HepG2 (cell line): ENCODE results near the gene DNAAF8. TPM values are rescaled to one million over a fixed set of nuclear protein-coding genes. Genes with fewer than 3 reads are reported as not detected.

ENCODE experiments used
- ARID5B ChIP-seq: IDR thresholded peaks from 2 replicates; pipeline ENCODE4 v1.4.0; 2020; ENCODE audit warnings: mild to moderate bottlenecking, missing genetic modification reagents
- ATM ChIP-seq: fragments of 450-650 bp; IDR thresholded peaks from 2 replicates; pipeline ENCODE4 v1.7.1; 2017; ENCODE audit warnings: mild to moderate bottlenecking, borderline replicate concordance
- CBFB ChIP-seq: sonication (generic); formaldehyde crosslinking; IDR thresholded peaks from 2 replicates; pipeline ENCODE4 v1.4.0; 2020; ENCODE audit warnings: missing genetic modification reagents
- CEBPB ChIP-seq: IDR thresholded peaks from 2 replicates; pipeline ENCODE4 v1.6.1; 2011; ENCODE audit warnings: low read depth, low read length, improper control_type of control experiment, borderline replicate concordance
- FOXJ3 ChIP-seq: sonication (generic); formaldehyde crosslinking; IDR thresholded peaks from 2 replicates; pipeline ENCODE4 v1.4.0; 2020; ENCODE audit warnings: missing genetic modification reagents, mild to moderate bottlenecking, borderline replicate concordance
- GABPB1 ChIP-seq: IDR thresholded peaks from 2 replicates; pipeline ENCODE4 v1.6.1; 2016; ENCODE audit warnings: mild to moderate bottlenecking, missing genetic modification reagents, moderate library complexity, missing compliant biosample characterization
- NR2F6 ChIP-seq, 2 experiments: IDR thresholded peaks; 2 replicates each; pipeline ENCODE4 v1.6.1; 2016; ENCODE audit warnings: antibody characterized with exemption in 1 of 2, mild to moderate bottlenecking in 1 of 2
- PHF5A ChIP-seq: IDR thresholded peaks from one replicate; pipeline ENCODE4 v1.6.1; 2018; ENCODE audit warnings: low read depth, missing genetic modification reagents; ENCODE audit not compliant: unreplicated experiment
- SMAD1 ChIP-seq: sonication (generic); formaldehyde crosslinking; IDR thresholded peaks from 2 replicates; pipeline ENCODE4 v1.4.0; 2020; ENCODE audit warnings: missing genetic modification reagents, low read depth, mild to moderate bottlenecking, borderline replicate concordance
- ZC3H4 ChIP-seq: sonication (generic); formaldehyde crosslinking; IDR thresholded peaks from 2 replicates; pipeline ENCODE4 v1.4.0; 2020; ENCODE audit warnings: missing genetic modification reagents, borderline replicate concordance
- ZFP91 ChIP-seq: sonication (generic); formaldehyde crosslinking; IDR thresholded peaks from 2 replicates; pipeline ENCODE4 v1.9.0; 2022; ENCODE audit warnings: missing genetic modification reagents, mild to moderate bottlenecking, borderline replicate concordance
- ZNF256 ChIP-seq: sonication (generic); formaldehyde crosslinking; conservative IDR thresholded peaks from 2 replicates; pipeline ENCODE4 v1.4.0; 2020; ENCODE audit warnings: missing genetic modification reagents
- ZNF337 ChIP-seq: sonication (generic); formaldehyde crosslinking; IDR thresholded peaks from 2 replicates; pipeline ENCODE4 v1.5.1; 2020; ENCODE audit warnings: missing genetic modification reagents, low read depth, mild to moderate bottlenecking, borderline replicate concordance
- ZNF350 ChIP-seq: sonication (generic); formaldehyde crosslinking; IDR thresholded peaks from 2 replicates; pipeline ENCODE4 v1.4.0; 2020; ENCODE audit warnings: mild to moderate bottlenecking, low read depth, missing genetic modification reagents, borderline replicate concordance
- ZNF598 ChIP-seq: sonication (generic); formaldehyde crosslinking; IDR thresholded peaks from 2 replicates; pipeline ENCODE4 v1.5.1; 2020; ENCODE audit warnings: mild to moderate bottlenecking, missing genetic modification reagents, borderline replicate concordance
- ZNF773 ChIP-seq: sonication (generic); formaldehyde crosslinking; IDR thresholded peaks from 2 replicates; pipeline ENCODE4 v1.4.0; 2020; ENCODE audit warnings: missing genetic modification reagents, borderline replicate concordance
- ZNF780A ChIP-seq: sonication (generic); formaldehyde crosslinking; IDR thresholded peaks from 2 replicates; pipeline ENCODE4 v1.8.0; 2022; ENCODE audit warnings: mild to moderate bottlenecking, missing genetic modification reagents, moderate library complexity
- ZNF83 ChIP-seq: sonication (generic); formaldehyde crosslinking; IDR thresholded peaks from 2 replicates; pipeline ENCODE4 v1.4.0; 2020; ENCODE audit warnings: missing genetic modification reagents, mild to moderate bottlenecking, borderline replicate concordance
- ZNF841 ChIP-seq: sonication (generic); formaldehyde crosslinking; IDR thresholded peaks from 2 replicates; pipeline ENCODE4 v1.8.1; 2023; ENCODE audit warnings: missing genetic modification reagents, borderline replicate concordance
- polyA plus RNA-seq, 8 experiments: library from polyadenylated mRNA; depleted of rRNA in 3 of 8; stranded (reverse) in 7 of 8; unstranded in 1 of 8; fragments of >200 nt; fragmentation: Illumina TruSeq in 4 of 8; extraction: Trizol in 4 of 8; gene quantifications; 2 replicates each; pipeline versions ENCODE4 v1.2.1 to v1.2.3, GENCODE V29; 2011 to 2016; ENCODE audit warnings: low read depth in 4 of 8, missing spikeins in 1 of 8, mixed read lengths in 1 of 8; ENCODE audit not compliant: insufficient read depth in 1 of 8
- total RNA-seq, 5 experiments: library from RNA; depleted of rRNA; stranded (reverse); fragments of >200 nt; fragmentation: Illumina TruSeq; extraction: Trizol; gene quantifications; 2 replicates each; pipeline ENCODE4 v1.2.3, GENCODE V29; 2016; ENCODE audit warnings: low read depth in 1 of 5
- TF ChIP-seq, protein P1 (sequence below): sonication (generic); formaldehyde crosslinking; IDR thresholded peaks from 2 replicates; pipeline ENCODE4 v1.9.0; 2022; ENCODE audit warnings: low read depth, missing genetic modification reagents

The DNAAF8 gene
- total and polyA plus RNA-seq, 2 of the 13 experiments (the other 11 are each of a cell fraction or from before 2014, with no cell fraction given): 0.44 TPM; not detected in 1

DNA sequence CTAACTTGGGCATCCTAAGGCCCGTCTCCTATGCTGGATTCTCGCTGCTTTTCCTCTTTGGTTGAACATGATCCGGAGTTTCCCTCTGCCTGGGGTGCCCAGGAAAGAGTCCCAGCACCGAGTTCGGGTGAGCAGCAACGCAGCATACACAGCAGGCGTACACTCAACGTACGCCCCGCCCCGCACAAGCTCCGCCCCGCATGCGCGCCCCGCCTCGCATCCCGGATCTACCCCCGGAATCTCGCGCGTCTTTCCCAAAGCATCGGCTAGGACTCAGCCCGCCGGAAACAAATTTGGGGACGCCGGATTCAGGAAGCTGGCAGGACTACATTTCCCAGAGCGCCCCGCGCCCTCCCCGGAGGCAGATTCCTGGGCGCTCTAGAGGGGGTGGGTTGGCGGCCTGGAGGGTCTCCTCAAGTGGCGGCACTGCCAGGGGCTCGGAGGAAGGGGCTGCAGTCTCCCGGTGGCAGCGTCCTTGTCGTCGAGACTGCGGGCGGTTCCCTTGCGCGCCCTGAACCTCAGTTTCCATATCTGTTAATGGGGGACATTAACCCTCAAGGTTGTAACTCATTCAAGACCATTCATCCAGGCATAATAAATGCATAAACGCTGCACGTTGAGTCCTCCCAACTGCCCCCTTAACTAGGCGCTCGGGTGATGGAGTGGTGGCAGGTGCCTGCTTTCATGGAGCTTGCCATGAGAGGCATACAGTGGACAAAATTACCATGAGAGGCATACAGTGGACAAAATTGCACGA lies 34.4 kb downstream of the DNAAF8 start (continued):
- peak; percentile 71; the same call in 1 of the 2 replicates for TF ChIP-seq ZFP91 (CRISPR knock-in tag)
- TF ChIP-seq ZNF773: no peak
- TF ChIP-seq ZC3H4: no peak
- TF ChIP-seq, protein P1, sequence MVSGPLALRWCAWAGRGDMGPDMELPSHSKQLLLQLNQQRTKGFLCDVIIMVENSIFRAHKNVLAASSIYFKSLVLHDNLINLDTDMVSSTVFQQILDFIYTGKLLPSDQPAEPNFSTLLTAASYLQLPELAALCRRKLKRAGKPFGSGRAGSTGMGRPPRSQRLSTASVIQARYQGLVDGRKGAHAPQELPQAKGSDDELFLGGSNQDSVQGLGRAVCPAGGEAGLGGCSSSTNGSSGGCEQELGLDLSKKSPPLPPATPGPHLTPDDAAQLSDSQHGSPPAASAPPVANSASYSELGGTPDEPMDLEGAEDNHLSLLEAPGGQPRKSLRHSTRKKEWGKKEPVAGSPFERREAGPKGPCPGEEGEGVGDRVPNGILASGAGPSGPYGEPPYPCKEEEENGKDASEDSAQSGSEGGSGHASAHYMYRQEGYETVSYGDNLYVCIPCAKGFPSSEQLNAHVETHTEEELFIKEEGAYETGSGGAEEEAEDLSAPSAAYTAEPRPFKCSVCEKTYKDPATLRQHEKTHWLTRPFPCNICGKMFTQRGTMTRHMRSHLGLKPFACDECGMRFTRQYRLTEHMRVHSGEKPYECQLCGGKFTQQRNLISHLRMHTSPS (CRISPR knock-in tag): no peak
- no peak for TF ChIP-seq ZNF780A (CRISPR knock-in tag)
- no peak; the same call in 1 of the 2 replicates for TF ChIP-seq ZNF350 (CRISPR knock-in tag)
- TF ChIP-seq ZNF337 (CRISPR knock-in tag): no peak
- TF ChIP-seq GABPB1: peak; percentile 96
- peak; percentile 40; the same call in 1 of the 2 replicates for TF ChIP-seq FOXJ3 (CRISPR knock-in tag)
- 0 out of 2 replicates have a peak, but pooled peaks have one; percentile 11 for TF ChIP-seq CBFB (CRISPR knock-in tag)
- no peak for TF ChIP-seq PHF5A (CRISPR knock-in tag)
- TF ChIP-seq NR2F6 (IDR thresholded peaks at IDR 0.05): no peak
- 0 out of 2 replicates have a peak, but pooled peaks have one; percentile 9 for TF ChIP-seq NR2F6 (CRISPR knock-in tag; IDR thresholded peaks at IDR 0.05)
- TF ChIP-seq ZNF256 (CRISPR knock-in tag): 0 out of 2 replicates have a peak, but pooled peaks have one; percentile 57
- no peak for TF ChIP-seq ATM
- no peak for TF ChIP-seq ZNF83 (CRISPR knock-in tag)
- 0 out of 2 replicates have a peak, but pooled peaks have one; percentile 25 for TF ChIP-seq ARID5B (CRISPR knock-in tag)
- TF ChIP-seq CEBPB: no peak
- TF ChIP-seq SMAD1 (CRISPR knock-in tag): no peak
- no peak for TF ChIP-seq ZNF598 (CRISPR knock-in tag)
- TF ChIP-seq ZNF841 (CRISPR knock-in tag): no peak
